Measurements from ENCODE around the gene OR10G4.

OR10G4 gene

GRCh38 chr11:124041254-124041653 lies 28.5 kb downstream of the OR10G4 start, which contains the start of gene OR10G7:
TSS of gene OR10G7 (minus strand) at chr11:124041325. CDS start at chr11:124039001, 2,324 bp downstream.
- no peaks in the 10 kb centered on the region for H3K4me1 ChIP-seq (ENCODE audit: low read length)
- no peaks in the 10 kb centered on the region for H3K9me2 ChIP-seq (replicated peaks; ENCODE audit: insufficient read depth, low read length)
- TF ChIP-seq EZH2phosphoT487 (IDR thresholded peaks at IDR 0.05; ENCODE audit: low read length) (no peak), EZH2 (optimal IDR thresholded peaks at IDR 0.05; ENCODE audit: low read depth, low read length) (no peak)
- TF ChIP-seq, protein P1, sequence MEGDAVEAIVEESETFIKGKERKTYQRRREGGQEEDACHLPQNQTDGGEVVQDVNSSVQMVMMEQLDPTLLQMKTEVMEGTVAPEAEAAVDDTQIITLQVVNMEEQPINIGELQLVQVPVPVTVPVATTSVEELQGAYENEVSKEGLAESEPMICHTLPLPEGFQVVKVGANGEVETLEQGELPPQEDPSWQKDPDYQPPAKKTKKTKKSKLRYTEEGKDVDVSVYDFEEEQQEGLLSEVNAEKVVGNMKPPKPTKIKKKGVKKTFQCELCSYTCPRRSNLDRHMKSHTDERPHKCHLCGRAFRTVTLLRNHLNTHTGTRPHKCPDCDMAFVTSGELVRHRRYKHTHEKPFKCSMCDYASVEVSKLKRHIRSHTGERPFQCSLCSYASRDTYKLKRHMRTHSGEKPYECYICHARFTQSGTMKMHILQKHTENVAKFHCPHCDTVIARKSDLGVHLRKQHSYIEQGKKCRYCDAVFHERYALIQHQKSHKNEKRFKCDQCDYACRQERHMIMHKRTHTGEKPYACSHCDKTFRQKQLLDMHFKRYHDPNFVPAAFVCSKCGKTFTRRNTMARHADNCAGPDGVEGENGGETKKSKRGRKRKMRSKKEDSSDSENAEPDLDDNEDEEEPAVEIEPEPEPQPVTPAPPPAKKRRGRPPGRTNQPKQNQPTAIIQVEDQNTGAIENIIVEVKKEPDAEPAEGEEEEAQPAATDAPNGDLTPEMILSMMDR (IDR thresholded peaks at IDR 0.05; ENCODE audit: low read length) = no peak
- no peak within 1 kb of the TSS for H3K9ac ChIP-seq (ENCODE audit: low read length)
- no peak within 1 kb of the TSS for H3K4me2 ChIP-seq (ENCODE audit: low read depth, low read length)
- no peaks in the 10 kb centered on the region for H3K9me3 ChIP-seq (replicated peaks; ENCODE audit: insufficient read depth, low read length)
- no peaks in the 10 kb centered on the region for H3K36me3 ChIP-seq (replicated peaks; ENCODE audit: insufficient read depth, low read length)
- no peak within 1 kb of the TSS for H2AFZ ChIP-seq (ENCODE audit: low read length)
- H3F3A ChIP-seq (ENCODE audit: insufficient read depth, low read length) = no peaks in the 10 kb centered on the region
- H3K27me3 ChIP-seq (replicated peaks; ENCODE audit: insufficient read depth, low read length) = no peaks in the 10 kb centered on the region
- no peaks in the 10 kb centered on the region for H3K79me2 ChIP-seq (ENCODE audit: low read length)
- no peak within 1 kb of the TSS for H3K27ac ChIP-seq (ENCODE audit: low read length)
- DNase-seq = no peak
- H4K20me1 ChIP-seq (ENCODE audit: insufficient read depth, low read length) = no peaks in the 10 kb centered on the region
- no peak within 1 kb of the TSS for H3K4me3 ChIP-seq (ENCODE audit: low read length)

GRCh38 chr11:124043420-124043819 lies 30.6 kb downstream of the OR10G4 start:
- no peaks in the 10 kb centered on the region for H3K27me3 ChIP-seq (replicated peaks; ENCODE audit: insufficient read depth, low read length)
- H3K4me2 ChIP-seq (ENCODE audit: low read depth, low read length) = no peak overlapping the region
- H3K9me2 ChIP-seq (replicated peaks; ENCODE audit: insufficient read depth, low read length) = no peaks in the 10 kb centered on the region
- no peaks in the 10 kb centered on the region for H3K9me3 ChIP-seq (replicated peaks; ENCODE audit: insufficient read depth, low read length)
- H3F3A ChIP-seq (ENCODE audit: insufficient read depth, low read length) = no peaks in the 10 kb centered on the region
- no peaks in the 10 kb centered on the region for H3K79me2 ChIP-seq (ENCODE audit: low read length)
- no peaks in the 10 kb centered on the region for H4K20me1 ChIP-seq (ENCODE audit: insufficient read depth, low read length)
- TF ChIP-seq EZH2phosphoT487 (IDR thresholded peaks at IDR 0.05; ENCODE audit: low read length) (no peak), EZH2 (optimal IDR thresholded peaks at IDR 0.05; ENCODE audit: low read depth, low read length) (no peak)
- TF ChIP-seq, protein P1 (IDR thresholded peaks at IDR 0.05; ENCODE audit: low read length) = no peak
- no peak overlapping the region for H3K9ac ChIP-seq (ENCODE audit: low read length)
- no peaks in the 10 kb centered on the region for H3K36me3 ChIP-seq (replicated peaks; ENCODE audit: insufficient read depth, low read length)
- no peaks in the 10 kb centered on the region for H3K4me1 ChIP-seq (ENCODE audit: low read length)
- no peak overlapping the region for H2AFZ ChIP-seq (ENCODE audit: low read length)
- H3K27ac ChIP-seq (ENCODE audit: low read length) = no peak overlapping the region
- DNase-seq = no peak
- no peak overlapping the region for H3K4me3 ChIP-seq (ENCODE audit: low read length)

DNA sequence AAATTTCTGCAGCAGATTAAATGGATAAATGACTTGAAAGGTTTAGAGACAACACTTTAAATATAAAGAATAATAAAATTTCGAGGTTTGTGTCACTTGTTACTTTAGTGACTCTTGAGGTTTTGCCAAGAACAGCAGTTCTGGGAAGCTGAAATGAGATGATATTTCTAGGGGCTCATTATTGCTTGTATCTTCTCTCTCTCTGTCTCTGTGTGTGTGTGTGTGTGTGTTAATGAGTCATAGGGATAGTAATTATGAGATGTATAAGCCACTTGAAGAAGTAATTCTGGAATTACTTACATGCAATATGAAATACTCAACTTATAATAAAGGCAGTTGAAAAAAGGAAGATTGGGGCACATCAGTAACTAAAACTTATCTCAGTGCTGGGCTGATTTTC lies 38.0 kb downstream of the OR10G4 start:
- no peak overlapping the region for H2AFZ ChIP-seq (ENCODE audit: low read length)
- DNase-seq = no peak
- H3K4me1 ChIP-seq (ENCODE audit: low read length) = no peaks in the 10 kb centered on the region
- H3K27ac ChIP-seq (ENCODE audit: low read length) = no peak overlapping the region
- no peaks in the 10 kb centered on the region for H3K27me3 ChIP-seq (replicated peaks; ENCODE audit: insufficient read depth, low read length)
- H3F3A ChIP-seq (ENCODE audit: insufficient read depth, low read length) = no peaks in the 10 kb centered on the region
- no peak overlapping the region for H3K4me2 ChIP-seq (ENCODE audit: low read depth, low read length)
- no peaks in the 10 kb centered on the region for H3K36me3 ChIP-seq (replicated peaks; ENCODE audit: insufficient read depth, low read length)
- H3K9ac ChIP-seq (ENCODE audit: low read length) = no peak overlapping the region
- H3K9me2 ChIP-seq (replicated peaks; ENCODE audit: insufficient read depth, low read length) = no peaks in the 10 kb centered on the region
- no peak for TF ChIP-seq EZH2 (optimal IDR thresholded peaks at IDR 0.05; ENCODE audit: low read depth, low read length)
- TF ChIP-seq EZH2phosphoT487 (IDR thresholded peaks at IDR 0.05; ENCODE audit: low read length) = no peak
- TF ChIP-seq, protein P1 (IDR thresholded peaks at IDR 0.05; ENCODE audit: low read length) = no peak
- no peak overlapping the region for H3K4me3 ChIP-seq (ENCODE audit: low read length)
- H3K79me2 ChIP-seq (ENCODE audit: low read length) = no peaks in the 10 kb centered on the region
- H4K20me1 ChIP-seq (ENCODE audit: insufficient read depth, low read length) = no peaks in the 10 kb centered on the region
- no peaks in the 10 kb centered on the region for H3K9me3 ChIP-seq (replicated peaks; ENCODE audit: insufficient read depth, low read length)
